CD4-positive, alpha-beta T cell treated with Interleukin-6 at 100 ng/mL for 8 hours (primary cell): ENCODE measurements around the gene GYG2.
"Not testable (repeated sequence)": the region's sequence is repeated elsewhere in the genome, so short reads cannot be mapped to it uniquely, and the experiment has no call there.

Experiments
- DNase-seq: peaks from one replicate; pipeline ENCODE4 v3.0.0-alpha.2; 2020; ENCODE audit warnings: mixed read lengths, low spot score

The GYG2 gene

DNA sequence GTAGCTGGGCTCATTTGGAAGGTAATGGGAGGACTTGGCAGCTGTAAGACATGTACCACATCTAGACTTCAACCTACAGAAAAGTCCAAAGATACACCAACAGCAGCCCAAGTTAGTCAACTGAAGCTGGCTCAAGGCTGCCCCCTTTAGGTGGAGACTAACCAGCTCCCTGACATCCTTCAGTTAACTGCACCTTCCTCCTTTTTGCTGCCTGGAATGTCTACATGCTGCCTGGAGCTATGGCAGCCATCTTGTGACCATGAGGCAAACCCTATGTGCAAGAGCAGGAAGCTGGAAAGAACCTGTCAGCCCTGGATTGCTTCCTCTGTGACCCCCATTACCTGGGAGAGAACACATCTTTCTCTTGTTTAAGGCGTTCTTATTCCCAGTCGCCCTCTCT, 74.6 kb downstream of the GYG2 start:
- DNase-seq: no peak

- no peak for DNase-seq
Observed at GRCh38 chrX:2907295-2907694, 78.6 kb downstream of the GYG2 start.

DNA sequence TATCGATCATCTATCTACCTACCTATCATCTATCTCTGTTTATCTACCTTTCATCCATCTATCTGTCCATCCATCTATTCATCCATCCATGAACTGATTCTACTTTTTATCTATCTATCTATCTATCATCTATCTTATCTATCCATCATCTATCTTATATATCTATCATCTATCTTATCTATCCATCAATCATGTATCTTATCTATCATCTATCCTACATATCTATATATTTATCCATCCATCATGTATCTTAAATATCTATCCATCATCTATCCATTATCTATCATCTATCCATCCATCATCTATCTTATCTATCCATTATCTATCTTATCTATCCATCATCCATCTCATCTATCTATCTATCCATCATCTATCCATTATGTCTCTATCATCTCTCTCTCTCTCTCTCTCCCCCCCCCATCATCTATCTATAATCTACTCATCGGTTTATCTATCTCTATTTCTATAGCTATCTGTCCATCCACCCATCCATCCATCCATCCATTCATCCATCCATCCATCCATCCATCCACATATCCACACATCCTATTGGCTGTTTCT, 79.5 kb downstream of the GYG2 start:
- no peak for DNase-seq

GRCh38 chrX:2910109-2910508, 81.4 kb downstream of the GYG2 start:
- no peak for DNase-seq

GRCh38 chrX:2913118-2913517, 84.4 kb downstream of the GYG2 start:
- DNase-seq: no peak

DNA sequence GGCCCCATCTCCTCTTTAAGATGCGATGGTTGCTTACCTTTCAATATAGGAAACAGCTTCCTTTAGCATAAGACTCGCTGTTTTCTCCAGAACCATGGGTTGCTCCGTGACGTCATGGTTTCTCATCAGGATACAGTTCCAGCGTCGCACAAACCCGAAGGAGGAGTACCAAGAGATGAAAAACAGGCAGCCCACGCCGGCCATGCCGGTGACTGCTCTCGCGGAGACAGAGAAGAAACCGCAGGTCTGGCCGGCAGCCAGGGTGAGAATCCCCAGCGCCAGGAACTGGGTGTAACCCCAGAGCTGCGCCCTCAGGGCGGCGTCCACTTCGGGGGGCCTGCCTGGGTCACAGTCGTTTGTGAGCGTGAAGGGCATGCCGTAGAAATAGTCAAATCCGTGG, 89.0 kb downstream of the GYG2 start:
- no peak for DNase-seq

DNA sequence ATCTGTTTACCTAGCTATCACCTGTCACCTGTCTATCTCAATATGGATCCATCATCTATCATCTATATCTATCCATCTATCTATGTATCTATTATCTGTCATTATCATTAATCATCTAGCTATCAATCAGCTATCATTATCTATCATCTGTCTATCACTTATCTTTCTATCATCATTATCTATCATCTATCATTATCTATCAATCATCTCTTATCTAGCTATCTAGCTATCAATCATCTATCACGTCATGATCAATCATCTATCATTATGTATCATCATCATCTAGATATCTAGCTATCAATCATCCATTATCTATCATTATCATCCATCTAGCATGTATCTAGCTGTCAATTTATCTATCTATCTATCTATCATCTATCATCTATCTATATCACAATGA, 92.5 kb downstream of the GYG2 start:
- DNase-seq: no peak

DNA sequence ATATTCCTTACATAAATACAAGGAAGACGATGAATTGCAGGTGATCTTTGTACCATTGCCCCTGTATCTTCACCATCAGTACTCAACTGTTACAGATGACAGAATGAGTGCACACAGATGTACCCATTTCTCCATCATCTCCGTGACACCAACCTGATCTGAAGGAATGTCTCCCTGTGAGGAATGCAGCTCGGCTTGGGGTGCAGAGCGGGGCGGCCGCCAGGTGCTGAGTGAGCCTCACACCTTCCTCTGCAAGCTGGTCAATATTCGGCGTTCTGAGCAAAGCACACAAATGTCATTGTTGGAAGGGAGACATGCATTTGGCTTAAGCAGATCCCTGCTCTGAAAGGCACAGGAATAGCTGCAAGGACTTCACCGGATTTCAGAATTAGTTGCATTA, 93.0 kb downstream of the GYG2 start:
- no peak for DNase-seq

GRCh38 chrX:2924151-2924550, 95.4 kb downstream of the GYG2 start:
- no peak for DNase-seq

GRCh38 chrX:2926255-2926654, 97.5 kb downstream of the GYG2 start:
- not testable (repeated sequence) for DNase-seq

DNA sequence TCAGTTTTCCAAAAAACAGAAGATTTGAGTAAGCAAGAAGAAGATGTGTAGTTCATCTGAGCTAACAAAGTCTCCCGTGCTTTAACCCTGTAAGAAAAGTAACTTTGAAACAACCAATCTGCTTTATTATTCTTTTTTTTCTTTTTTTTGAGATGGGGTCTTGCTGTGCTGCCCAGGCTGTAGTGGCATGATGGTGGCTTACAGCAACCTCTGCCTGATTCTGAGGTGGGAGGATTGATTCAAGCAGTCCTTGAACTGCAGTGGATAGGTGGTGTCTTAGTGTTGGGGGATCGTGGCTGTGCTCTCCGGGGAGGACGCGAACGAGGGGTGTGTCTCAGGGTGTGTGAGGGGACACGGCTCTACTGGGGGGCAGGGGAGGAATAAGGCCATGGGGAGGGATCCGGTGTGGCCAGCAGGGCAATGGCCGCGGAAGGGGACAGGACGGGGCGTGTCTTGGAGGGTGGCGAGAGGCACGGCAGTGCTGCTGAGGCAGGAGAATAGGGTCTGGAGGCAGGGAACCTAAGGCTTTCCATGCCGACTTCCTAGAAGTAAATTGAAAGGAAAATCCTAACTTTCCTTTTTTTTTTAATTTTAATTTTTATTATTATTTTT, 98.0 kb downstream of the GYG2 start:
- no peak for DNase-seq

DNA sequence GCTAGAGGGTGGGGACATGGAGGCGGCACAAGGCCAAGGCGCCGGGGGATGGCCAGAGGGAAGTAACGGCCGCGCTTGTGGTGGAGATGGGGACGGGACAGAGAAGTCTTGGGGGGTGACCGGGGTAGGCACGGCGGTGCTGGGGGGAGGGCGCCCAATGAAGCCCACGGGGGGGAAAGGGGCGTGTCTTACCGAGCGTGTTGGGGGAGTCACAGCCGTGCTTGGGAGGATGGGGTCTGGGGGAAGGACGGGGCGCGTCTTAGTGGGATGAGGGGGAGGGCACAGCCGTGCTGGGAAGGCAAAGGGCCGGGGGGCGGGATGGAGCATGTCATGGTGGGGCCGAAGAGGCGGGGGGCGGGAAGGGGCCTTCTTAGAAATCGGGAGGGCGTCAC, 99.5 kb downstream of the GYG2 start:
- no peak for DNase-seq

DNA sequence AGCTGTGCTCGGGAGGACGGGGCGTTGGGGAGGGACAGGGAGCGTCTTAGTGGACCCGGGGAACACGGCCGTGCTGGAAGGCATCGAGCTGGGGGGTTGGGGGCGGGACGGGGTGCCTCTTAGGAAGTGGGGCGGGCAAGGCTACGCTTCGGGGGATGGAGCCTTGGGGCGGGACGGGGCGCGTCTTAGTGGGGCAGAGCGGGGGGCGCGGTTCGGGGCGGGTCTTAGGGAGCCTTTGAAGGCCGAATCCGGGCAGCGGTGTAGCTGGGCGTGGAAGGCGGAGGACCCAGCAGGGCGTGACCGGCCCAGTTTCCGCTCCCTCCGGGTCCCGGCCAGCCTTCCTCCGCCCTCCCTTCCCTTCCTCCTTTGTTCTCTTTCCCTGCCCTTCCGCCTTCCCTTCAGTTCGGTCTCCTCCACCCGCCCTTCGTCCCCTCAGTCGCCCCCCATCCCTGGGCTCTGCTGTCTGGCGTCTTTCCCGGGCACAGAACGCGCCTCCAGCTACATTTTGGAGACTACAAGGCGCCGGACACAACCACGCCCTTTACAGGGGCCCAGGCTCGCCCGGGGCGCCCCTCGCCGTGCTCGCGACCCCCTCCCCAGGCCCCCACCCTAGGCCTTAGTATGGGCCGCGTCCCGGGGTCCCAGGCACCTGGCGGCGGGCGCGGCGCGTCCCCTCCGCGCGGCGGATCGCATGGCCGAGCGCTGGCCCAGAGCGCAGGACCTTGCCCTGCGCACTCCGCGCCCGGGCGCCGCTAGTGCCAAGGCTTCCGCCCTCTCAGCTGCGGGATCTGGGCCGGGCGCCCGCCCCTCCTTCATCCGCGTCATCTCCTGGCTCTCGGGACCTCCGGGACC, 100.1 kb downstream of the GYG2 start, which contains the start of gene ARSD:
Gene ARSD, minus strand, starts transcription at position 757 of the 852 bp plus-strand sequence. Its CDS starts 64 bp downstream, at position 693.
- peak; percentile 55 for DNase-seq

- DNase-seq: no peak
Observed at GRCh38 chrX:2931155-2931554, 102.4 kb downstream of the GYG2 start.

DNA sequence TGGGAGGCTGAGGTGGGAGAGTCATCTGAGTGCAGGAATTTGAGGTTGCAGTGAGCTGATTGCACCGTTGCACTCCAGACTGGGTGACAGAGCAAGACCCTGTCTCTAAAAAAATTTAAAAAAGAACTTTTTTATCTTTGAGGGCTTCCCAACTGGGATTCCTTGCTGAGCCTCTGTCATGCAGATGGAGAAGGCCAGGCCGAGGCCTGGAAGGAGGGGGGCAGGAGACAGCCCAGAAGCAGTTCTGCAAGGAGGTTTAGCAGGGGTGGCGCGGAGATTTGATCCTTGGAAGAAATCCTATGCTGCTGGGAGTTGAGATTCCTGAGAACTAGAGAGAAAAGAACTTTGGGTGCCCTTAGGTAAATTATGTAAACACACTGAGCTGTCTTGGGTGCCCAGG, 102.9 kb downstream of the GYG2 start:
- no peak for DNase-seq
